ENCODE results near the gene EGFL8.
"Not testable (repeated sequence)": the region's sequence is repeated elsewhere in the genome, so short reads cannot be mapped to it uniquely, and the experiment has no call there.

Gene EGFL8

DNA sequence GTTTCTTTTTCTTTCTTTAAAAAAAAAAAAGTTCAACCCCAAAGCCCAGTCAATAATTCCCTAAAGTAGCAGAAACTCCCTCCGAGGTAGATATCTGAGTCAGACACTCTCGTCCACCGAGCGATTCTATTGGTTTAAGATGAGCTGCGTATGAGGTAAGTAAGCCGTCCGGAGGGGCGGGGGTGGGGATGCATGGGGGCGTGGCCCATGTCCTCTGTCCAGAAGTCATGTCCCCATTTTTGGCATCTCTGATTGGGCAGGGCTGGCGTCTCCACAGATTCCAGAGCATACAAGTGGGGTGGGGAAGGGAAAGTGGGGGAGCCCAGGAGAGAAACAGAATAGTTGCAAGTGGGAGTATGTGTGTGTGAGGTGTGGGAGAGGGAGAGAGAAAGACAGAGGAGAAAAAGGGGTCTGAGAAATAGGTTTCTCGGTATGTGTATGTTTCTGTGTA, 21.3 kb downstream of the EGFL8 start:
- not testable (repeated sequence) for DNase-seq

DNA sequence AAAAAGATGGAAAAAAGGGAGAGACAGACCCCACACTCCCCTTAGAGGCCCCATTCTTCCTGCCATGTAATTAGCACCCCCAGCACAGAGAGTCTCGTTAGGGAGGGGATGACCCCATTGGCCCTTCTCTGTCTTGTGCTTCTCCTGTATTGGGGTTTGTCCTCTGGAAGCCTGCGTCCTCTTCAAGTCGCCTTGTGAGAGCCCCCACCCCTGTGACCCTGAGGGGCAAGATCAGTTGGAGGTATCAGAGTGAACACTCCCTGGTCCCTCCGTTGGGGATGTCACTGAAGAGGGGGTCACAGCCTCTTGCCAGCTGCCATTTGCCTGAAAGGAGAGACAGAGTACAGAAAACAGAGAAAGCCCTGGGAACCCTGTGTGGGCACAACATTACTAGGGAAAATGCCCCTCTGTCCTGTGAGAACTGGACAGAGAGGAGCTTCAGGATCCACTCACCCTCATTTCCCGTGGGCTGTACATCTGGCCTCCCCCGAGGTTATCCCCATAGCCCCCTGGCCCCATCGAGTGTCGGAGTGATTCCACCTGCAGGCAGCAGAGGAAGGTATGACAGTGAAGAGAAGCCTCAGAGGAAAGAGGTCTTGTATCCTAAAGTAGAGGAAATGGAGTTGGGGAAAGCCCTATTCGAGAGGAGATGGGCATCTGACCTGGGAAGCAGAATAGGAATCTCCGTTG, 21.9 kb downstream of the EGFL8 start:
- DNase-seq = not testable (repeated sequence)

DNA sequence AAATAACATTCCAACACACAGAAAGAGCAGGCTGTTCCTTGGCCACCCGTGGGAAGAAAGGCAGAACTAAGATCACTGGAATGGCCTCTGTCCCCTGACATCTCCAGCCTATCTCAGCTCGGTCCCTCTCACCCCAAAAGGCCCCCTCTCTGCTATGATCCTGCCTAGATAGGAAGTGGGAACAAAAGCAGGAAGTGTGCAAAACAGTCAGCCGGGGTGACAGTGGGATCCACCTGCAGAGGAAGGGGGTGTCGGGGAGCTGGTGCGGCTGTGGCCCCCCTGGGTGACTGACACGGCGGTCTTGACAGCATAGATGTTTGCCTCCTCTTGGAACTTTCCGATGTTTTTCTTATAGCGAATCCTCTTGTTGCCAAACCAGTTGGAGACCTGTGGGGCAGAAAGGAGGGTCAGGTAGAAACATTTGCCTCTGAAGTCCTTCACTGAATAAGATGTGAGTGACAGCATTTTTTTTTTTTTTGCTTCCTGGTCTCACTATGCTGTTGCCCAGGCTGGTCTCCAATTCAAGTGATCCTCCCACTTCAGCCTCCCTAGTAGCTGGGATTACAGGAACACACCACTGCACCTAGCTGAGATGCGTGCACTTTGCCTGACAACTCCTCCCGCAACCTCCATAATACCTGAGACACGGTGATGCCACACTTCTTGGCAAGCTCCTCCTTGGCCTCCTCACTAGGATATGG, 22.8 kb downstream of the EGFL8 start:
- no peak for DNase-seq

DNA sequence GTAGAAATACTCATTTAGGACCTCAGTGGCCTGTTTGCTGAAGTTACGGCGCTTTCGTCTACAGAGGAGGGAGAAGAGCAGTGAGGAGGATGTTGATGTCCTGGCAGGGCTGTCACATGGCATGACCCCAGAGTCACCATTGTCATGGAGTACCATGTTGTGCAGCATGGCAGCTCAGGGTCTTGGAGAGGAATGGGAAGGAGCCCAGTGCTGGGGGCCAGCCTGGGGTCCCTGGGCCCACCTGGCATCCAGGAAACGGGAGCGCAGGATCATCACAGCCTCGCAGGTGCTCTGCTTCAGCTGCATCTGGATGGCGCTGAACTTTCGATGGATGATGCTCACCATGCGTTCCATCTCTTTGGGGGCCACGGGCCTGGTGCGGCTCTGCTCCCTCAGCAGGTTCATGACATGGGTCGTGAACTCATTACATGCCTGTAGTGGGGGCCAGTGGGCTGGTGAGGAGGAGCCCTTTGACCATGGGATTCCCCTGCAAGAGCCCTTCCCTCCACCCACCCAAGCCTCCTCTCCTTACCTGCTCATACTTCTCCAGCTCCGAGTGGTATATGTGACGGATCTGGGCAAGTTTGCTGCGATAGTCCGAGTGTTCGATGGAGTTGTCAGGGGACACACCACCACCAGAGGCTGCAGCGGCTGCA, 23.5 kb downstream of the EGFL8 start:
- DNase-seq = not testable (repeated sequence)

DNA sequence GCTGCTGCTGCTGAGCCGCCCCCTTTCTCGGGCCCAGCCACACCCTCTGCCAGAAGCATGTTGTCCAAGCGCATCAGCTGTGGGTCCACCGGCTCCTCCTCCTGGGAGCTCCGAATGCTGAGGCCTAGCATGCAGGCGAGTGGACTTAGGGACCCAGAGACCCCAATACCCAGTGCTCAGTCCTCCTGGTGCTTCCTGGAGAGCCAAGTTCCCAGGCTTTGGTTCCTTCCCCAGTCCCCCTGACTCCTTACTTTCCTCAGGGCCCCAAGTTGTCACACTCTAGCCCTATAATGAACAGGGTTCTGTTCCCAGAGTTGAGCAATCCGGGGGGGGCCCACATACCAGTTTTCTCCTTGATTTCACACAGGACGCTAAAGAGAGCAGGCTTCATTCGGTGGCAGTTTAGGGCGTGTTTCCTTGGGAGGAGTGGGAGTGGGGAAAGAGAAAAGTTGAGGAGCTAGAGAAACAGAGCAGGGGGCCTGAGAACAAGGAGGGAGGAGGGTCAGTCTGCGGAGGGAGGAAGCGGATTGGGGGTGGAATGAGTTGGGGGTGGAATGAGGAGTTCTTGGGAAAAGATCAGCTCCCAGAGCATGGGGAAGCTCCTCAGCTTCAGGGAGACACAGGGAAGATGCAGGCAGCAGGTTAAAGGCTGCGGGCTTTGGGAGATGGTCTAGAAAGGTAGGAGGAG, 24.1 kb downstream of the EGFL8 start:
- no peak for DNase-seq

DNA sequence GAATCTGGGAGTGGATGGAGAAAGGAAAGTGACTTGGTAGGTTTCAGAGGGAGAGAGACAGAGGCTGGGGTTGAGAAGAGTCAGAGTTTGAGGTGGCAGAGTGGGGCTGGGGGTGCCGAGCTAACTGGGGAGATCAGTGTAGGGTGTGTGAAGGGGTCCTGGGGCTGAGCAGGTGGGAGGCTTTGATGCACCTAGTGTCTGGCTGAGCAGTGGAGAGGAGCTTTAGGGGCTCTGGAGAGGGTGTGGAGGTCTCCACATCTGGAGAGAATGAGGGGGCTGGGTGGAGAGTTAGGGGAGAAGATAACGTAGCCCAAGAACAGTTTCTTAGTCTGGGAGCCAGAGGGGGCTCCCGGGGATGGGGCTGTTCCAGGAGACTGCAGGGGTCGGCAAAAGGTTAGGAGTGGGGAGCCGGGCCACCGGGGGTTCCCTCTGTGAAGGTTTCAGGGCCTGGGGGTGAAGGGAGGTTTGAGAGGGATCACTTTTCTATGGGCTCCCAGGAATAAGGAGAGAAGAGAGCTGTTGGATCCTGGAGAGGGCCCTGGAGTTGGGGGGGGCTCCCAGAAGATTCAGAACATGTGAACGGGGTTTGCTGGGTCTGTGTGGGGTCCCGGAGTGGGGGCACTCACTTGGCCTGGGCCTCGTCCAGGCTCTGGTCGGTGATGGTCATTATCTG, 24.8 kb downstream of the EGFL8 start:
- no peak for DNase-seq

DNA sequence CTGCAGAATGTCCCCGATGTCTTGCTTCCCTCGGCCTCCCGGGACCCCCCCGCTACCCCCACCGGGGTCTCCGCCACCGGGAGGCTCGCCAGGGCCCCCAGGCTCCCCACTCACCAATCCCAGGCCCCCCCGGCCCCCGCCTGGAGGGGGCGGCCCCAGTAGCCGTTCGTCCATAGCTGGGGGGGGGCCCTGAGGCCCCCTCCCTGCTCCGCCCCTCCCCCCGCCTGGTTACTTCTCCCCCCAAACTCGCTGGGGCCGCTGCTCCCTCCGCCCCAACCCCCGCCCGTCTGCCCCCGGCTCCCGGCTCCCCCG, 25.3 kb downstream of the EGFL8 start:
- DNase-seq = no peak

DNA sequence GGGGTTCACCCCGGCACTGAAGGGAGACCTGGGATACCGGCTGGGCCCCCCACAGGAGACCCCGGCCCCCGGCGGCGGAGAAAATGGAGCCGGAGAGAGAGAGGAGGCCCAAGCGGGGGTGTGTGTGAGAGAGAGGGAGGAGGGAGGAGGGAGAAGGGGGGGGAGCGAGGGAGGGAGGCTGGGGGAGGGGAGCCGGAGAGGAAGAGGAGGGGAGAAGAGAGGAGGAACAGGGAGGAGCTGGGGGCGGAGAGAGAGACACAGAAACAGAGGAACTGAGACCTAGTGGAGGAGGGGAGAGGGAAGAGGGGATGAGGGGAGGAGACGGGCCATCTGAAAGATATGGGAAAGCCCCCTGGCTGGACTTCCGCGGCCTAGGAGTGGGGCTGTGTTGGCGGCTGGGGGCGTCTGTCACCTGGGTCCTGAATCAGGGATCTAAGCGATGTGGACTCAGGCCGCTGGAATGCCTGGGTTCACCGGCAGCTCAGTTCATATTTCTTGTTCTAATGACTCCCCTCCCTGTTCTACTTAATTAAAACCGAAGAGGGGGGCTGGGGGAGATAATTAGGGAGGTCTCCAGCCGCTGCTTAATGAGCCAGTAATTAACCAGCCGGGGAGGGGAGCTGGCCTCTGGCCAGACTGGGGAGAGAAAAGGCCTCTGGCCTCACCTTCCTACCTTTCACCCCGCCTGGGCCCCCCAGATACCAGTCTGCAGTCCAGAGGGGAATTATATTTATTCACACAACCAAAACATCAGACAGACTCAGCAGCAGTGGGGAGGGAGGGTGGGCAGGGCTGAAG, 25.9 kb downstream of the EGFL8 start, which contains the start of gene PBX2:
PBX2 (minus strand) TSS at position 149 of the 798 bp plus-strand sequence. CDS start 287 bp downstream, outside the sequence.
- DNase-seq = peak; percentile 58 to 73

DNA sequence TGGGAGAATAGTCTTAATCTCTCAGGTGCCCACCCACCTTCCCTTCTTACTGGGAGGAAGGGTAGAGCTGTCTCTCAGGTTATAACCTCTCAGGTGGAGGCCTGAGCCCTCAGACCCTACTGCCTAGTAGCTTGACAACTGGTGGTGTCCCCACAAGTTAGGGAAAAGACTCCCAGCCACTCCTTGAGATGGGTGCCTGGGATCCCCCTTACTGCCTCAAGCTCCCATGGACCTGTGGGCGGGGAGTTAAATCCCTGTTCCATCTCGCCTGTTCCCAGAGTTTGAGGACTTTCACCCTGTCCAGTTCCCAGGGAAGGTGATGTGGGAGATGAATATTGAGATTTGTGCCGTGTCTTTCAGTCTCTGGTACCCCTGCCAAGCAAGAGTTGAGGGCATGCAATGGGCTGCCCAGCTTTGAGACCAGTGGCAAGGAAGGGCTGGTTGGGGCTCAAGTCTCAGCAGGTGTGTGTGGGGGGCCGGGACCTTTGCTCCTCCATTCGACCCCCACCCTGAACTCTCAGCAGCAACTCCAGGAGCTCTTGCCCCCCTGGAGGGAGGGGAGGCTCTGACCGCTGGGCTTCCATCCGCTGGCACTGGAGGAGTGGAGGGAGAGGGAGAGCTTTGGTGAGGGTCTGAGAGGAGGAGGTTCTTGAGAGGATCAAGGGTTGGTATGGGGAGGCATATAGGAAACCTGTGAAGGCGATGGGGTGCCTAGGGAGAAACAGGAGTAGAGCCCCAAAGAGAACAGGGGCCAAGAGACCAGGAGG, 26.7 kb downstream of the EGFL8 start:
- no peak for DNase-seq

DNA sequence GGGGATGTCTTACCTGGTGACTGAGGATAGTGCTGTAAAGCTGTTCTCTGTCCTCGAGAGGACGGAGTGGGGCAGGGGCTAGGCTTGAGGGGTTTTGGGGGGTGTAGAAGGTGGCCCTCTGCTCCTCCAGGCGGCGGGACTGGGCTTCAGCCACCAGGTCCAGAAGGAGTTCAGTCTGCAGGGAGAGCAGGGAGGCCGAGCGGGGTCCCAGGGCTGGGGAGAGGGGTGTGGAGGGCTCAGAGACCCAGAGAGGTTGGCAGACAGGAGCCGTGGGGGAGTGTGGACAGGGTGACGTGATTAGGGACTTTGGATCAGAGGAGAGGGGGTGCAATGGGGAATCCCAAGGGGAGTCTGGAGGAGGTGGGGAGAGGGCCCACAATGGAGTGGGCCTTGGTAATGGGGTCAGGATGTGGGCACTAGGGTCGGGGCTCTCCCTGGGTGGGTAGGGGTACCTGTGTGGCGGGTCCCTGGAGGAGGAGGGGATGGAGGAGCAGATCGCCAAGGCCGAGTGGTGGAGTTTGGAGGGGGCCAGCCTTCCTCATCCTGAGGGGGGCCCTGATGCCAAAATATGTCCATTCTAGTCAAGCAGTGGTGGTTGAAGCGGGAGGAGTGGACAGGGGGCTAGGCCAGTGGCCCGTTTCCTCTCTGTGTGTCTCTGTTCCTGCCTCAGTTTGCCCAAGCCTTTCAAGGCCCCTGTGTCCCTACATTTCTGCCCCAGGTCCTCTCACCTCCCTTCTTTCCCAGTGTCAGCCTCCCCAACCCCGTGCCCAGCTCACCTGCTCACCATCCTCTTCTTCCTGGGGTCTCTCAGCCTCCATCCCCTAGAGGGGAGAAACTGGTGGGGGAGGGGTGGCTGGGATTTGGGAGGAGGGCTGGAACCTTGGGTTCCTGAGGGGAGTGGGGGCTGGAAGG, 27.6 kb downstream of the EGFL8 start:
- DNase-seq = no peak

DNA sequence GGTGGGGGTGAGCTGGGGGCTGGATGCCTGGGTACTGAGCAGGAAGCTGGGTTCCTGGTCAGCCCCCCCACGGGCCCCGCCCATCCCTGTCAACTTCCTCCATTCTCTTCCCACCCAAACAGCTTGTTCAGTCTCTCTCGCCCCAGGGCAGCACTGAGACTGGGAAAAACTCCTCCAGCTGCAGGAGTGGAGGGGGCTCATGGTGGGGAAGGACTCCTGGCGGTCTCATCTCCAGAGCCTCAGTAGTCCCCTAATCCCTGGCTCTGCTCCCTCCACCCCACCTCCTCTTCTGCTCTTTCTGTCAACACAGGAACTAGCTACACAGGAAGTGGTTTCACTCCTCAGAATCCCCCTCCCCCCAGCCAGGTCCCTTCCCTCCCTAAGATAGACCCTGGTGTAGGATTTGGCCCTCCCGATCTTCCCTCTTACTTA, 28.2 kb downstream of the EGFL8 start, which contains the start of gene GPSM3:
GPSM3 (minus strand) TSS at position 36 of the 432 bp plus-strand sequence. CDS start 130 bp downstream, outside the sequence.
- DNase-seq = no peak

DNA sequence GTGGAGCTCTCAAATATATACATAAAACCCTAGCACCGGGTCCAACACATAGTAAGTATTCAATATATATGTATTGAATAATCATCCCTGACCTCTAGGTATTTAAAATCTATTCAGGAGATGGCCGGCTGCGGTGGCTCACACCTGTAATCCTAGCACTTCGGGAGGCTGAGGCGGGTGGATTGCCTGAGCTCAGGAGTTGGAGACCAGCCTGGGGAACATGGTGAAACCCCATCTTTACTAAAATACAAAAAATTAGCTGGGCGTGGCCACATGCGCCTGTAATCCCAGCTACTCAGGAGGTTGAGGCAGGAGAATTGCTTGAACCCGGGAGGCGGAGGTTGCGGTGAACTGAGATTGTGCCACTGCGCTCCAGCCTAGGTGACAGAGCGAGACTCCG, 28.7 kb downstream of the EGFL8 start:
- not testable (repeated sequence) for DNase-seq

DNA sequence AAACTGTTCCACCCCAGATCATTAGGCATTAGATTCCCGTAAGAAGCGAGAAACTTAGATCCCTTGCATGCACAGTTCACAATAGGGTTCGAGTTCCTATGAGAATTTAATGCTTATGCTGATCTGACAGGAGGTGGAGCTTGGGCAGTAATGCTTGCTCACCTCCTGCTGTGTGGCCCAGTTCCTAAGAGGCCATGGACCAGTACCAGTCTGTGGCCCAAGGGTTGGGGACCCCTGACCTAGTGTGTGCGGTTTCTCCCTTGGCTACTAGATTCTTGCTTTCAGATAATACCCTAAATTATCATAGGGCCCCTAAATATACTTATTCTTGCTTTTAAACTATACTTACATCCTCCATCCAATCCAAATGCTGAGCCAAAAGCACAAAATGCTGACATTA, 30.0 kb downstream of the EGFL8 start:
- no peak for DNase-seq

DNA sequence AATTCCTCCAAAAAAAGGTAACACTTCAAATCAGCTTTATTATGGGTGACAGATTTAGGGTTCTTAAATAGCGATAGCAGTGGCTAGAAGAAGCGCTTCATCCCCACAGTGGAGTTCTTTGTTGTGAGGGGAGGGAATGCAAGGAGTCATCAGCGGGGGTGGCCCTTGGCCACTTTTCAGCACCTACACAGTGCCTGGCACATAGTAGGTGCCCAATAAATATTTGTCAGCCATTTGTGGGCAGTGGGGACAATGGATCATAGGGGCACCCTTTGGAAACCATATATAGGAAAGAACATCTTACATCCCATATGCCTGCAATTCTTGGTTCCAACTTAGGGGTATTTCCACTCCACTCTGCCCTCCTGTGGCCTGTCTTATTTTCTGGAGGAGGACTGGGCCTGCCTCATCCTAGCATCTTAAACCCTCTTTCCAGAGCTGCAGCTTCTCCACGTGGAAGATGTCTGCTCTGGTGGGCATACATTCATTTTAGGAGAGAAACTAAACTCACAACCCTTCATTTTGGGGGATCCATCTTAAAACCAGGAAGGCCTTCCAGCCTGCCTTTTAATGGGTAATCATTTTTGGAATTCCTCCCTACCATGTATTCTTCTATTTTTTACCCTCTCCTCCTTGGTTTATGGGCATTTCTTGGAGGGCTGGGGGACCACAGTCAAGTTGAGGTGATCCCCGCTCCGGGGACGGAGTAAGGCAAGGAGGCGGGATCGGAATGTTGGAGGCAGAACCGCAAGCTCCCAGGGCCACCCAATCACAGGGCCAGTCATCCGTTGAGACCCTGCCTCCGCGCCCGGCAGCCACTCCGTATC, 30.6 kb downstream of the EGFL8 start:
- peak; percentile 23 to 48 for DNase-seq

DNA sequence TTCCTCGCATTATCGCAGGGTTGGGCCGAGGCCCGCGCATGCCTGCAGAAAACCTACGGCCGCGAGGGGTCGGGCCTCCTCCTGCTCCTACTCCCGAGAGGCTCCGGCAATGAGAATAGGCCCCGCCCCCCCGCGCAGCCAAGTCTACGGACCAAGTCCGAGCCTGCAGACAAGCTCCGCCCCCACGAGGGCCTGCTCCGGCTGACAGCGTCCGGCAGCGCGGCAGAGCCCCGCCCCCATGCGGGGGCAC, 31.2 kb downstream of the EGFL8 start:
- DNase-seq = peak; percentile 99

DNA sequence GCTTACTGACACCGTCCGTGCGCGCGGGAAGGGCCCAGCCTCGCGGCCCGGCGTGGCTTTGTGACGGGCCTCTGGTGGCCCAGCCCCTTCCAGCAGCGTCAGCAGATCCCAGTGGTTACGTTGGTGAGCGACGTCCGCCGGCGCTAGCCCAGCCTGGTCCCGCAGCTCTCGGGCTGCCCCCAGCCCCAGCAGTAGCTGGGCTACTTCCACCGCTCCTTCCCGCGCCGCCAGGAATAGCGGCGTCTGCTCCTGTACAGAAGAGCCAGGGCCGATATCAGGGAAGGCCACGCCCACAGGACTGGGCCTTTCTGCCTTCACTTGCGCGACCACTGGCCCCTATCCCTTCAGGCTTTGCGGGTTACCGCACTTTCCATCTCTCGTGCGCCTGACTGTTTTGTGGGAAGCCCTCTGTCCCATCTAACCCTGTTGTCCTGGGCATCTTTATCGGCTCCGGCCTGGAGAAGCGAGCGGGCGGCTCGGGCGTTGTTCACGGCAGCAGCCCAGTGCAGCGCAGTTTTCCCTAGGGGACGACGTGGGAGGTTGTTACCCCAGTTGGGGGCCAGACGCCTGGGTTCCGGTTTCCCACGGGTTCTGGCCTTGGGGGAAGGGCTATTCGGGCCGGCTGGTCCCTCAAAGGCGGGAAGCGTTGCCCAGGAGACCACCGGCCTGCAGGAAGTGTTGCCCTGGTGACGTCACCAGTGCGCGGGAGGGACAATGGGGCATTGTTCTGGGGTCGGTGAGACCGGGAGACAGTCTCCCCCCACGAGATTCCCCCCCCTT, 31.7 kb downstream of the EGFL8 start:
- peak; percentile 49 to 67 for DNase-seq

DNA sequence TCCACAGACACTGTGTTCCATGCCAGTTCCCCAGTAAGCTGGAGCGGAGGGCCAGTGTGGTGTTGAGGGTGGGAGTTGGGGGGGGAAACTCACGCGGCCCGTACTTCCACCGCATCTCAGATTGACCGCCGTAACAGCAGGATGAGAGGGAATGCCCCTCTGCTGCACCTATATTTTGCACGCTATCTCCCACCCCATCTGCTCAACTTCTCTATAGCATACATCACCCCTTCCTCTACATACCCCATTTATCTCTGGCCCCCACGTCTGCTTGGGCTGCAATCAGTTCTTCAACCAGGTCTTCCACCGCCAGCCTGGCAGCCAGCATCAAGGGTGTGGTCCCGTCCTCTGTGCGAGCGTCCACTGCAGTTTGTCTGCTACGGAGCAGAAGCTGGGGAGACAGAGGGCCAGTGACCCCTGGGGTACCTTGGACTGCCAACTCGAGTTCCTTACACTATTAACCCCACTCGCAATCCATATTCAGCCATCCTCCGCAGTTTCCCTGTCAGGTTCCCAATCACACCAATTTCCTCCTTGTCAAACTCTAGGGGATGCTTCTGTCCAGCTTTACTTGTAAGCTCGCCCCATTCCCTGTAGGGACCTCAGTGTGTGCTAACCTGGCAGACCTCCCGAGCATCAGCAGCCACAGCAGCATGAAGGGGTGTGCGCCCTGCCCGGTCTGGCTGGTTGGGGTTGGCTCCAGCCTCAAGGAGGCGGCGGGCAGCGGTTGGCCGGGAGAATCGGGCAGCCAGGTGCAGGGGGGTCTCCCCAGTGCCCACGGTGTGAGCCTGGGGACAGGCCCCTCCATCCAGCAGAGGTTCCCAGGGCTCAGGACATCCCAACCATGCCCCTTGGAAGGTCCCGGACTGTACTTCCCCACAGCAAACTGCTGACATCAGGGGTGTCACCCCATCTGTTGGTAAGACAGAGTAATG, 32.6 kb downstream of the EGFL8 start:
- no peak for DNase-seq
